Adrenal gland (tissue), 5 donors: ENCODE measurements around the gene LIMK2.

Source experiments
- CTCF ChIP-seq, 6 experiments: fragments of 450-650 bp in 4 of 6; fragments of 200-600 bp in 2 of 6; sonication (generic) in 1 of 6; IDR thresholded peaks; 1 replicate in 5 of 6; 2 replicates in 1 of 6; pipeline versions ENCODE4 v1.5.1 to v1.8.0; 2016 to 2021; ENCODE audit warnings: antibody characterized with exemption in 6 of 6, mild to moderate bottlenecking in 2 of 6, moderate library complexity in 1 of 6
- POLR2A ChIP-seq, 2 donors: fragments of 450-650 bp; IDR thresholded peaks; one replicate each; pipeline ENCODE4 v1.6.1; 2017; ENCODE audit warnings: antibody characterized with exemption in 2 of 2, mild to moderate bottlenecking in 2 of 2, moderate library complexity in 1 of 2
- donor health status: DM: no; HTN: no; CAD: no.

- TF ChIP-seq CTCF (IDR thresholded peaks at IDR 0.05): no peak
- TF ChIP-seq POLR2A (IDR thresholded peaks at IDR 0.05): no peak
Measured at GRCh38 chr22:31300896-31301295, 88.8 kb downstream of the LIMK2 start.
